NCI-H2196 treated with DMSO at 0.1 percent for 48 hours (cell line): ENCODE data around the gene HTRA3.
A peak's percentile ranks its signal among the peaks of the same experiment; 100 is the strongest.

Source experiments
- DNase-seq: peaks from one replicate; lab custom pipeline; 2025; ENCODE audit not compliant: unreplicated experiment; lab: John Stamatoyannopoulos, UW

The HTRA3 gene

GRCh38 chr4:8233672-8234484 lies 35.7 kb upstream of the HTRA3 start:
- no peak for DNase-seq

DNA sequence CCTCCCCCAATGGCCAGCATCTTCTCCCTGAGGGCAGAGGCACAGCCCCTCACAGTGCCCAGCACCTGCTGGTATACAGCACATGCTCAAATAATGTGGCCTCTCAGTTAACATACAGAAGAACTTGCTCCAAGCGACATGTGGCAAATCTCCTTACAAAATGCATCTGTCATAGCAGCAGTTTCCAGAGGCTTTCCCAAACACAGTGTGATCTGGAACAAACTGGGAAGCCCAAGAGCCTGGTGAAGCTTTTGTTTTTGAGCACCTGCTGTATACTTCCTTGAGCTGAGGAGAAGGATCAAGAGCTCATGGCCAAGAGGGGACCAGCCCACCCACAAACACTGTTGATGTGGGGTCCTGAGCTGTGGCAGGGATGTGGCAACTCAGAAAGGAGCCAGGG lies 34.8 kb upstream of the HTRA3 start:
- DNase-seq = no peak

DNA sequence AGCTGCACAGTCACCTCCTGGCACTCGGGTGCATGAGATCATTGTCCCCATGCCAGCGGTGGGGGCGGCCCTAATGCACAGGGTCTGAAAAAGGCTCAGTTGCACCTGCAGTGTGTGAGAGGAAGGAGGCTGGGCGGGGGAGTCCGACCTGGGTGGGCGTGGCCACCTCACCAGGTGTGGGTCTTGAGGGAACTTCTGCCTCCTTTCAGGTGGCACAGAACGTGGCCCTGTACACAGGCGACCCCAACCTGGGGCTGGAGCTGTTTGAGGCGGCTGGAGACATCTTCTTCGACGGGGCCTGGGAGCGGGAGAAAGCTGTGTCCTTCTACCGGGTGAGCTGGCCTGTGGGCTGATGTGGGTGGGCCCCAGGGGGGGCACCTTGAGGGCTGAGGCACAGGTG lies 34.3 kb upstream of the HTRA3 start:
- no peak for DNase-seq

GRCh38 chr4:8235686-8236085 lies 33.9 kb upstream of the HTRA3 start:
- DNase-seq = no peak

DNA sequence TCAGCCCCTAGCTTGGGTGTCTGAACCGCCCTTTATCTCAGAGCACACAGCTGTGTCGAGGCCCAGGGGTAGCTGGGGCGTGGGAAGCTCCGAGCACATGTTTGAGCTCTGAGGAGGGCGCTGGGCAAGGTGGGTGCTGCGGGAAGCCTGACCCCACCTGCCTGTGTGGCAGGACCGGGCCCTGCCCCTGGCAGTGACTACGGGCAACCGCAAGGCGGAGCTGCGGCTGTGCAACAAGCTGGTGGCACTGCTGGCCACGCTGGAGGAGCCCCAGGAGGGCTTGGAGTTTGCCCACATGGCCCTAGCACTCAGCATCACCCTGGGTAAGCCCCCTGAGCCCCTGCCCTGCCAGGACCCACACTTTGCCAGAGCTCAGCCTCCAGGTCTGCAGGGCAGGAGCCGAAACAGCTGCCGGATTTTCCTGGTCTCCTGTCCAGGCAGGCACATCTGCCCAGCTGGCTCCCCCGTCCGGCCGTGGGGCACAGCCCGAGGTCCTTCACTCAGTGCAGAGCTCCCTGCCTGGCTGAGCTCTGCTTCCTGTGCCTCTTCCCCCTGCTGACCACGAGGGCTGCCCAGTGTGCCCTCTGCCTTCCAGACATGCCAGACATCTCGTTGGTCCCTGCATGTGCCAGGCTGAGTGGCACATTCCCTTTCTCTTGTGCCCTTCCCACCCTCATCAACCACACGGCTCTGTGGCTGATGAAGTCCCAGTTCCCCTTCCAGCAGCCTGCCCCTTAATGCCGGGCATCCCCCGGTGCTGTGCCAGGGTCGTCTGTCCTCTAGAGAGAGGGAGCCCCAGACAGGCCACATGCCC lies 33.2 kb upstream of the HTRA3 start:
- DNase-seq = no peak

DNA sequence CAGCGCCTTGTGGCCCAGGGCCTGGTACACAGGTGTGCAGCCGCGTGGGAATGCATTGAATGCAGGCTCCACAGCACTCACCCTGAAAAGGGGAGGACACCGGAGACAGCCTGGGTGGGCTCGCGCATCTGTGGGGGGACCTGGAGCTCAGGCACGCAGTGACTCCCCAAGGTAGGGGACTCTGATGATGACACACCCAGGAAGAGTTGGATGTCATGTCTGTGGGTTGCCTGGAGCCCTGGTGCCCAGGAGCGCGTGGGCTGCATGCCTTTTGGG lies 32.7 kb upstream of the HTRA3 start:
- DNase-seq = no peak

DNA sequence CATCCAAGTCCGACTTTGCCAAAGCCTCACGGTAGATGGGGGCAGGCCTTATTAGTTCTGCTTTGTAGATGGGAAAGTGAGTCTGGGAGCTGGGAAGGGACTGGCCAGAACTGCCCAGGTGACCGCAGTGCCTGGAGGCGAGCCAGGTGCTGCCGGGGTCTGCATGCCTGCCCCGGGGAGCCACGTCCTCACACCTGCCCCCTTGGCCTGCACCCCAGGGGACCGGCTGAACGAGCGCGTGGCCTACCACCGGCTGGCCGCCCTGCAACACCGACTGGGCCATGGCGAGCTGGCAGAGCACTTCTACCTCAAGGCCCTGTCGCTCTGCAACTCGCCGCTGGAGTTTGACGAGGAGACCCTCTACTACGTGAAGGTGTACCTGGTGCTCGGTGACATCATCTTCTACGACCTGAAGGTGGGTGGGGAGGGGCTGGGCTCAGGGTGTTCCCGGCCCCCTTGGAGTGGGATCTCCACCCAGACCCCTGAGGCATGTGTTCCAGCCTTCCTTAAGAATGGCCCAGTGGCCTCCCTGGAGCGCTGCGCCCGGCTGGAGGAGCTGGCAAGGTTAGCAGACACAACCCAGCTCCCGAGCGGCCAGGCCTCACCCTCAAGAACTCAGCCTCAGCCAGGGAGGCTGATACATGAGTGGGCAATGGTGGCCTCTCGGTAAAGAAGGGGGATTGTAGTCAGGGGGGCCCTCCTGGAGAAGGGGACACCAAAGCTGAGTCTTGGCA lies 32.1 kb upstream of the HTRA3 start:
- DNase-seq = no peak

GRCh38 chr4:8238036-8238511 lies 31.5 kb upstream of the HTRA3 start:
- DNase-seq = no peak

GRCh38 chr4:8238515-8239053 lies 31.0 kb upstream of the HTRA3 start:
- DNase-seq = no peak

- no peak for DNase-seq
These were observed 30.3 kb upstream of the HTRA3 start for GRCh38 chr4:8239226-8239625.

- no peak for DNase-seq
These were observed 29.9 kb upstream of the HTRA3 start for GRCh38 chr4:8239661-8240060.

DNA sequence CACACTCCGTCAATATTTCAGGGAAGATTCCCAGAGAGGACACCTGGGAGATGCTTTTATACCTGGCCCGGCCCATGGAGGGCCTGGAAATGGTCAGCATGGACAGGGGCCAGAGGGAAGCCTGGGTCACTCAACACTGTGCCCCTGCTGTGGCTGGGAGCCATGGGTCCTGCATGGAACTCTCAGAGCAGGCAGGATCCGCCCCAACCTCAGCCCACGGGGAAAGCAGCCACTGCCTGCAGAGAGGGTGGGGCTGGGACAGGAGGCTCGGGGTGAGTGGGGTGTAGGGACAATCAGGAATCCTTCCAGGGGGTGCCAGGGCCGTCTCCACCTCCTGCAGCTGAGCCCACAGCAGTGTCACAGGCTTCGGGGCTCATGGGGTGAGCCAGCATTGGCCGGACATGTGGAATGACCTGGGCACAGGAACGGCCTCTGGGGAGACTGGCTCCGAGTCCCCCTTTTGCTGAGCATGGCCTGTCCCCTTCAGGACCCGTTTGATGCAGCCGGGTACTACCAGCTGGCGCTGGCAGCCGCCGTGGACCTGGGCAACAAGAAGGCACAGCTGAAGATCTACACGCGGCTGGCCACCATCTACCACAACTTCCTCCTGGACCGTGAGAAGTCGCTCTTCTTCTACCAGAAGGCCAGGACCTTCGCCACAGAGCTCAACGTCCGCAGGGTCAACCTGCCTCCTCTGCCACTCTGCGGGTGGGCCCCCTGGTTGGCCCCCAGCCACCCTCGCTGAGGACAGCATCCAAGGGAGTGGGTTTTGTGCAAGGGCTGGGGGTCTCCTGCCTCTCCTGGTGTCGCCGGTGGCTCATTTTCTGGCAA lies 29.1 kb upstream of the HTRA3 start:
- DNase-seq = no peak

GRCh38 chr4:8241211-8241779 lies 28.3 kb upstream of the HTRA3 start:
- no peak for DNase-seq

GRCh38 chr4:8241895-8242696 lies 27.5 kb upstream of the HTRA3 start:
- peak; percentile 34 for DNase-seq

GRCh38 chr4:8242782-8243560 lies 26.6 kb upstream of the HTRA3 start:
- no peak for DNase-seq

GRCh38 chr4:8244001-8244757 lies 25.4 kb upstream of the HTRA3 start:
- no peak for DNase-seq

DNA sequence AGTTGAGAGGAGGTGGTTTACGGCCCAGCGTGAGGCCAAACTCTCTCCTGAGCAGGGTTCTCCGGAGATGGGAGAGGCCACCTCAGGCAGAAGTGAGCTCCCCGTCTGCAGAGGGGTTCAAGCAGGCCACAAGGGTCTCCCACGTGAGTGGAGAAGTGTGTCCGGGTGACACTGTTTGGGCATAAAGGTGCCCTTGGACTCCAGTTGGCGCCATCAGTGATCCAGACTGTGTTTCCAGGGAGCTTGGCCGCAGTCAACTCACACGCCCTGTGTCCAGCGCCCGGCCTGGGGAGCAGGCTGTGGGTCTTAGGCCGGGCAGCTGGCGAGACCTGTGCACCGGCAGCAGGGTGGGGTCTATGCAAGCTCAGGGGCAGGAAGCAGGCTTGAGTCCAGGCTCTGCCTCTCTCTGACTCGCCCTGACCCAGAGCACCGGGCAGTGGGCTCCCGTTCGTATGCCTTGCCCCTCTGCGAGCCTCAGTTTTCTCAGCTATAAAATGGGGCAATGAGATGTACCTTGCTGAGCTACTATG lies 24.6 kb upstream of the HTRA3 start:
- no peak for DNase-seq
